NB4 (cell line): ENCODE results near the gene BCAT1.

Experiments used
- MAX ChIP-seq: IDR thresholded peaks from 2 replicates; pipeline ENCODE4 v1.6.1; 2011; ENCODE audit warnings: low read depth, low read length
- MYC ChIP-seq: IDR thresholded peaks from 2 replicates; pipeline ENCODE4 v1.6.1; 2011; ENCODE audit warnings: low read depth, low read length
- POLR2A ChIP-seq: IDR thresholded peaks from 2 replicates; pipeline ENCODE4 v1.6.1; 2011; ENCODE audit warnings: mild to moderate bottlenecking; ENCODE audit not compliant: insufficient read length; ENCODE audit errors: extremely low read depth
- TF ChIP-seq, protein P1 (sequence below): IDR thresholded peaks from one replicate; pipeline ENCODE4 v1.5.1; 2012; ENCODE audit warnings: low read depth, low read length

- no peak for TF ChIP-seq POLR2A
- TF ChIP-seq, protein P1, sequence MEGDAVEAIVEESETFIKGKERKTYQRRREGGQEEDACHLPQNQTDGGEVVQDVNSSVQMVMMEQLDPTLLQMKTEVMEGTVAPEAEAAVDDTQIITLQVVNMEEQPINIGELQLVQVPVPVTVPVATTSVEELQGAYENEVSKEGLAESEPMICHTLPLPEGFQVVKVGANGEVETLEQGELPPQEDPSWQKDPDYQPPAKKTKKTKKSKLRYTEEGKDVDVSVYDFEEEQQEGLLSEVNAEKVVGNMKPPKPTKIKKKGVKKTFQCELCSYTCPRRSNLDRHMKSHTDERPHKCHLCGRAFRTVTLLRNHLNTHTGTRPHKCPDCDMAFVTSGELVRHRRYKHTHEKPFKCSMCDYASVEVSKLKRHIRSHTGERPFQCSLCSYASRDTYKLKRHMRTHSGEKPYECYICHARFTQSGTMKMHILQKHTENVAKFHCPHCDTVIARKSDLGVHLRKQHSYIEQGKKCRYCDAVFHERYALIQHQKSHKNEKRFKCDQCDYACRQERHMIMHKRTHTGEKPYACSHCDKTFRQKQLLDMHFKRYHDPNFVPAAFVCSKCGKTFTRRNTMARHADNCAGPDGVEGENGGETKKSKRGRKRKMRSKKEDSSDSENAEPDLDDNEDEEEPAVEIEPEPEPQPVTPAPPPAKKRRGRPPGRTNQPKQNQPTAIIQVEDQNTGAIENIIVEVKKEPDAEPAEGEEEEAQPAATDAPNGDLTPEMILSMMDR, result no peak
- TF ChIP-seq MAX, result no peak
- TF ChIP-seq MYC, result no peak
Measured at GRCh38 chr12:24881724-24882371, 67.1 kb downstream of the BCAT1 start.
